Measurements from ENCODE around the gene NABP1. TPM values are rescaled to one million over a fixed set of nuclear protein-coding genes. Genes with fewer than 3 reads are reported as not detected.

NABP1 gene
- polyA plus RNA-seq, 2 donors, result 26.8 to 62.5 TPM

DNA sequence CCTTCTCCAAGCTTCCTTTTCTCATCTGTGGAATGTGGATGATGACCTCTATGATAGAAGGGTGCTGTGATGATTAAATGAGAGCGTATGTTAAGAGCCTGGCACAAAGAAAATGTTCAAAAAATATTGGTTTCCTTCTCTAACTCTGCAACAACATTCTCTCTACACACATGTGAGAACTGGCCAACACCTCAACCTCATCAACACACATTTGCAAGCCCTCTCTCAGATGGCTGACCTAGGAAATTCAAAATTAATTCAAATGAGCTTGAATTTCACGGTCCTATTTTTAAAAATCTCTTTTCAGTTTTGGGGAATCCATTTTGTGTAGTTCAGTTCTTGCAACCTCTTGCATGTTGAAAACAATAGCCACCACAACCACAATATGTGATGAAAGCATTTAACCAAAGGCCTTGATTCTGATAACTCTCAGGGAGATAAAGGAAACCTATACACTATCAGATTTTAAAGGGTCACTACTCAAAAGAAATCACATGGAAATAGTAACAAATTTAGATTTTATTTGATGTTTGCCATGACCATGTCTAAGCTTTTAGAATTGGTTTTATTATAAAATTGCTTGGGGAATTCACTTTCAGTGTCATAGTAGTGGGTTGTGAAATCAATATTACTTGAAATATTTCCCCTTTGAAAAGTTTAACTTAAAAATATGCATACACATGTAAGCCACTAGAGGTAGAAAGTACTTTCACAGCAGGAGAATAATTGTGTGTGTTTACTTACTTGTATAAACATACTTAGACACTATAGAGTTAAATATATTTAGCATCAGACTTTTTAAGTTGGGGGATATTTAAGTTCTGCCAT is 16.6 kb upstream of the NABP1 start:
- H3K36me3 ChIP-seq (ENCODE audit: control insufficient read depth in 2 of 2, insufficient read depth in 2 of 2, low read length in 1 of 2), result no peaks in the 10 kb centered on the region
- no peaks in the 10 kb centered on the region for H3K9me3 ChIP-seq (ENCODE audit: control insufficient read depth in 2 of 2, insufficient read depth in 1 of 2, low read depth in 1 of 2, low read length in 1 of 2)
- 81 to 93% methylated on average over 2 of the region's 2 CpGs for WGBS, 2 donors
- H3K27me3 ChIP-seq (ENCODE audit: control insufficient read depth in 1 of 2, insufficient read depth in 2 of 2, low read length in 2 of 2), result no peaks in the 10 kb centered on the region
- H3K27ac ChIP-seq (ENCODE audit: low read depth in 2 of 2, low read length in 1 of 2), result no peak overlapping the region
- H3K4me3 ChIP-seq (ENCODE audit: low read depth in 1 of 2, low read length in 2 of 2), result no peak overlapping the region
- H3K4me1 ChIP-seq (ENCODE audit: control insufficient read depth in 2 of 2, insufficient read depth in 2 of 2, low read length in 1 of 2), result no peaks in the 10 kb centered on the region

DNA sequence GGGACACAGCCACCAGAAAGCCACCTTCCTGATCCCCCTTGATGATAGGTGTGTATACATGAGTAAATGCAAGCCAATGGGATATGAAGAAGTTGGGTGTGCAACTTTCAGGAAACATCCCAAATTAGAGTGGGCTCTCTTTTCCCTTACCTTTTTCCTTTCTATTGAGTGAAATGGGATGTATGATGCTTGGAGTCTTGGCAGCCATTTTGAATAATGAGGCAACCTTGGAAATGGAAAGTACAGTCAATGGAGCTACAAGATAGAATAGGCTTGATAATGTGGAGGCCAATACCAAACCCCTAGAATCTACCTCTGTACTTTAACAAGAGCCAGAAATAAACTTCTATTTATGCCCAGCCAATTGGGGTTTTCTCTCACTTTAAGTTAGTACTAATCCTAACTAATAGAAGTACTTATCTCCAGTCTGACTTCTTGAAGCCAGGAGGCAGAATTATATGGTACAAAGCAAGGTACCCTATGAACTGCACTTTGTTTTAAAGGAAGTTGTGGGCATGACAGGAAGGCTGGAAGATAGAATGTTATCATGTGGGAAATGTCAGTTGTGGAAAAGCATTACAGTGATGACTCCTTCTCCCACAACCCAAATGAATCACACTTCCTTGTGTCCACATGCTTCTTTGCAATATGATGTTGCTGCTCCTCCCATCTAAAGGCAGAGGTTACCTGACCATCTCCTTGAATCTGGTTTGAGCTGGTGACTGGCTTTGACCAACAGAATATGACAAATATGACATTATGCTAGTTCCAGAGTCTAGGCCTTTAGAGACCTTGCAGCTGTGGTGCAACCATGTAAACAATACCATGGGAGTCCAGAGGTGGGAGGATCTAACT is 12.9 kb upstream of the NABP1 start:
- H3K4me3 ChIP-seq (ENCODE audit: low read depth in 1 of 2, low read length in 2 of 2), result no peak overlapping the region
- H3K9me3 ChIP-seq (ENCODE audit: control insufficient read depth in 2 of 2, insufficient read depth in 1 of 2, low read depth in 1 of 2, low read length in 1 of 2), result no peaks in the 10 kb centered on the region
- H3K36me3 ChIP-seq (ENCODE audit: control insufficient read depth in 2 of 2, insufficient read depth in 2 of 2, low read length in 1 of 2), result no peaks in the 10 kb centered on the region
- H3K27ac ChIP-seq (ENCODE audit: low read depth in 2 of 2, low read length in 1 of 2), result no peak overlapping the region
- H3K27me3 ChIP-seq (ENCODE audit: control insufficient read depth in 1 of 2, insufficient read depth in 2 of 2, low read length in 2 of 2), result no peaks in the 10 kb centered on the region
- no peaks in the 10 kb centered on the region for H3K4me1 ChIP-seq (ENCODE audit: control insufficient read depth in 2 of 2, insufficient read depth in 2 of 2, low read length in 1 of 2)

DNA sequence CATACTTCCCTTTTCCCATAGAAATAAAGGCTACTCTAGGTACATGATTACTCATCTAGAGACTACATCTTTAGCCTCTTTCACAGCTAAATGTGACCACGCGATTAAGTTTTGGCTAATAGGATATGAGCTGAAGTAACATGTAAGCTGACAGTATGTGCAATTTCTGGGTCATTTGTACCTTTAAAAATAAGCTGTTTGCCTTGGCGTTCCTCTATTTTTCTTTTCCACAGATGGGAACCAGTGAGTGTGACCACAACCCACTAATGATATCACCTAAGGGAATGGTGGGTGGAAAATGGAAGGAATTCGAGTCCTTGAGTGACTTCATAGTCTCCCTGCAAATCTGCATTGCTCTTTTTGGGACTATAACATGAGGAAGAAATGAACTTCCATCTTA is 11.7 kb upstream of the NABP1 start:
- no peak overlapping the region for H3K27ac ChIP-seq (ENCODE audit: low read depth in 2 of 2, low read length in 1 of 2)
- no peaks in the 10 kb centered on the region for H3K9me3 ChIP-seq (ENCODE audit: control insufficient read depth in 2 of 2, insufficient read depth in 1 of 2, low read depth in 1 of 2, low read length in 1 of 2)
- H3K4me3 ChIP-seq (ENCODE audit: low read depth in 1 of 2, low read length in 2 of 2), result no peak overlapping the region
- H3K36me3 ChIP-seq (ENCODE audit: control insufficient read depth in 2 of 2, insufficient read depth in 2 of 2, low read length in 1 of 2), result no peaks in the 10 kb centered on the region
- H3K4me1 ChIP-seq (ENCODE audit: control insufficient read depth in 2 of 2, insufficient read depth in 2 of 2, low read length in 1 of 2), result no peaks in the 10 kb centered on the region
- H3K27me3 ChIP-seq (ENCODE audit: control insufficient read depth in 1 of 2, insufficient read depth in 2 of 2, low read length in 2 of 2), result no peaks in the 10 kb centered on the region
- 79 to 83% methylated on average over 4 of the region's 4 CpGs for WGBS, 2 donors

DNA sequence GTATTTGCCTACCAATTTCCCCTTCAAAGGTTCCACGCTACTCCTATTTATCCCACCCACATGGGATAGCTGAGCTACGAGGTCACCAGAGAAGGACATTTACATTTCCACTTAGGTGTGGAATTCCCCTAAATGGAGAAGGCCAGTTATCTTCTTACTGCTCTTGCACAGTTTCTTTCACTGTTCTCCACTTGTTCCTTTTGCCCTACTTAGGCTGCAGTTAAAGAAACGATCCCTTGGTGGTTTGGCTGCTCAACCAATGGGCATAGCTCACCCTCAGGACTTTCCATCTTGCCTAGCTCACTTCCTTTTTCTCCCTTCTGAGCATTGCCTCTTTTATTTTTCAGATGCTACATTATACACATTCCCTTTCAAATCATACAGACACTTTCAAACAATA is 11.2 kb upstream of the NABP1 start:
- no peak overlapping the region for H3K27ac ChIP-seq (ENCODE audit: low read depth in 2 of 2, low read length in 1 of 2)
- no peaks in the 10 kb centered on the region for H3K4me1 ChIP-seq (ENCODE audit: control insufficient read depth in 2 of 2, insufficient read depth in 2 of 2, low read length in 1 of 2)
- no peaks in the 10 kb centered on the region for H3K9me3 ChIP-seq (ENCODE audit: control insufficient read depth in 2 of 2, insufficient read depth in 1 of 2, low read depth in 1 of 2, low read length in 1 of 2)
- WGBS, 2 donors, result 51 to 53% methylated on average over 3 of the region's 3 CpGs
- H3K4me3 ChIP-seq (ENCODE audit: low read depth in 1 of 2, low read length in 2 of 2), result no peak overlapping the region
- no peaks in the 10 kb centered on the region for H3K36me3 ChIP-seq (ENCODE audit: control insufficient read depth in 2 of 2, insufficient read depth in 2 of 2, low read length in 1 of 2)
- no peaks in the 10 kb centered on the region for H3K27me3 ChIP-seq (ENCODE audit: control insufficient read depth in 1 of 2, insufficient read depth in 2 of 2, low read length in 2 of 2)

DNA sequence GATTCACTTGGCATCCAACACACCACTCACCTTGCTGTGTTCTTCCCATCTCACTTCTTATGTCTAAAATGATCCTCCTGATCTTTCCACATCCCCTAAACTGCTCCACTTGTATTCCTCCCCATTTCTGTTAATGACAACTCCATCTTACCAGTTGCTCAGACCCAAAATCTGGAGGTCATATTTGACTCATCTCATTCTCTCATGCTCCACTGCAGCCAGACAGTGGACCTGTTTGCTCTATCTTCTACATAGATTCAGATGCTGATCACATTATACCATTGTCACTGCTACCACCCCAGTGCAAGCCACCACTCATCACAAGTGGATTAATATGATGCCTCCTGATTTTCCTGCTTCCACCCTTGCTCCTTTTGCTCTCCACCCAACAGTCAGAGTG is 7.9 kb upstream of the NABP1 start:
- Histone ChIP-seq H3K36me3 (ENCODE audit: control insufficient read depth in 2 of 2, insufficient read depth in 2 of 2, low read length in 1 of 2) (no peaks in the 10 kb centered on the region), H3K27me3 (ENCODE audit: control insufficient read depth in 1 of 2, insufficient read depth in 2 of 2, low read length in 2 of 2) (no peaks in the 10 kb centered on the region), H3K27ac (ENCODE audit: low read depth in 2 of 2, low read length in 1 of 2) (no peak overlapping the region), H3K4me3 (ENCODE audit: low read depth in 1 of 2, low read length in 2 of 2) (no peak overlapping the region), H3K9me3 (ENCODE audit: control insufficient read depth in 2 of 2, insufficient read depth in 1 of 2, low read depth in 1 of 2, low read length in 1 of 2) (peaks cover 0 to 2% of the 10 kb centered on the region in 2 donors), H3K4me1 (ENCODE audit: control insufficient read depth in 2 of 2, insufficient read depth in 2 of 2, low read length in 1 of 2) (no peaks in the 10 kb centered on the region)

DNA sequence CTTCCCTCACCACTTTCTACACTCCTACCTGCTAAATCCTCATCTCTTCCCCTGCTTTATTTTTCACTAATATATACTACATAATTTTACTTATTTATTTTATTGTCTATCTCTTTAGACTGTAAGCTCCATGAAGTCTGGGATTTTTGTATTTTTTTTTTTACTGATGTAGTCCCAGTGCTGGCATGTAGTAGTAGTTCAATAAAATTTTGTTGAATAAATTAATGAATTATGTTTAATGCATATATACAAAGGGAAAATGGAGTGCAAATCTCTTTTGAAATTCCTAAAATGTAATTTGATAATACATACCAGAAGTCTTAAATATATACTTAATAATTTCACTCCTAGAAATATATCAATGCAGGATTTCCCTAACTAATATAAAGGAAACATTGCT is 7.1 kb upstream of the NABP1 start:
- Histone ChIP-seq H3K4me3 (ENCODE audit: low read depth in 1 of 2, low read length in 2 of 2) (no peak overlapping the region), H3K36me3 (ENCODE audit: control insufficient read depth in 2 of 2, insufficient read depth in 2 of 2, low read length in 1 of 2) (no peaks in the 10 kb centered on the region), H3K27me3 (ENCODE audit: control insufficient read depth in 1 of 2, insufficient read depth in 2 of 2, low read length in 2 of 2) (no peaks in the 10 kb centered on the region), H3K4me1 (ENCODE audit: control insufficient read depth in 2 of 2, insufficient read depth in 2 of 2, low read length in 1 of 2) (no peaks in the 10 kb centered on the region), H3K9me3 (ENCODE audit: control insufficient read depth in 2 of 2, insufficient read depth in 1 of 2, low read depth in 1 of 2, low read length in 1 of 2) (peaks cover 0 to 2% of the 10 kb centered on the region in 2 donors), H3K27ac (ENCODE audit: low read depth in 2 of 2, low read length in 1 of 2) (no peak overlapping the region)

DNA sequence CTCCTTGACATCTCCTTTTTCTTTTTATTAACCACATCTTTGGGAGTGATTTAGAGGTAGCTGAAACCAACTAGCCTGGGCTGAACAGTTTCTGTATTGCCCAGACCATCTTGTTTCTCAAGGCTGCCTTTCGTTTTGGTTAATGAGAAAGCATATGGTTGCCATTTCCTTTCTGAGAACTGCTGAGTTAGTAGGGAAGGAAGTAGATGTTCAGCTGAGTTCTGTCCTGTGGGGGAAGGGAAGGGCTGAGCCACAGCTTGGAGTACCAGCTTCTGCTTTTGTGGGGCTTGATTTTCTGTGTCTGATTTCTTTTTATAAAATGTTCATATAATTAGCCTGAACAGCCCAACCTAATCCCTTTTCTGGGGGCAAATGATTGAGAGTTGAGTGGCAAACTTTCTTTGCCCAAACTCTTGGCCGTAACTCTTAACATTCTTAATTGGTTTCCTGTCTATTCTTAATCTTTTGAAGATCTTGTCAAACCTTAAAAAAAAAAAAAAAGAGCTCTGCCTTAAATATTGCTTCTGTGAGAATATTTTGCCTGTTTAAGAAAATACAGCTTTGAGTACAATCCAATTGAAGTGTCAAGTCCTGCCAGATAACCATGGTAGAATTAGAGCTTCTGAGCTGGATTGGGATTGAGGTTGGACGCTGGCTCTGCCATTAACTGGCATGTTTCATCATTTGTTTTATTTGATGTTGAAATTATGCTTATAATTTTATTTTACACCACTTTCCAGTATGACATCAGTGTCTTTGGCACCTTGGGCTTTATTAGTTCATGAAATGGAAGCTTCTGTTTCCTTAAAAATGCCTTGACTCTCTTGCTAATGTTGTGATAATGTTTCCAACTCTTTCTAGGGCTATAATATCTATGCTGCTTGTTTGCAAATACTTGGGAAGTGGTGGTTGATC is 1.9 kb upstream of the NABP1 start:
- H3K27me3 ChIP-seq (ENCODE audit: control insufficient read depth in 1 of 2, insufficient read depth in 2 of 2, low read length in 2 of 2), result no peaks in the 10 kb centered on the region

DNA sequence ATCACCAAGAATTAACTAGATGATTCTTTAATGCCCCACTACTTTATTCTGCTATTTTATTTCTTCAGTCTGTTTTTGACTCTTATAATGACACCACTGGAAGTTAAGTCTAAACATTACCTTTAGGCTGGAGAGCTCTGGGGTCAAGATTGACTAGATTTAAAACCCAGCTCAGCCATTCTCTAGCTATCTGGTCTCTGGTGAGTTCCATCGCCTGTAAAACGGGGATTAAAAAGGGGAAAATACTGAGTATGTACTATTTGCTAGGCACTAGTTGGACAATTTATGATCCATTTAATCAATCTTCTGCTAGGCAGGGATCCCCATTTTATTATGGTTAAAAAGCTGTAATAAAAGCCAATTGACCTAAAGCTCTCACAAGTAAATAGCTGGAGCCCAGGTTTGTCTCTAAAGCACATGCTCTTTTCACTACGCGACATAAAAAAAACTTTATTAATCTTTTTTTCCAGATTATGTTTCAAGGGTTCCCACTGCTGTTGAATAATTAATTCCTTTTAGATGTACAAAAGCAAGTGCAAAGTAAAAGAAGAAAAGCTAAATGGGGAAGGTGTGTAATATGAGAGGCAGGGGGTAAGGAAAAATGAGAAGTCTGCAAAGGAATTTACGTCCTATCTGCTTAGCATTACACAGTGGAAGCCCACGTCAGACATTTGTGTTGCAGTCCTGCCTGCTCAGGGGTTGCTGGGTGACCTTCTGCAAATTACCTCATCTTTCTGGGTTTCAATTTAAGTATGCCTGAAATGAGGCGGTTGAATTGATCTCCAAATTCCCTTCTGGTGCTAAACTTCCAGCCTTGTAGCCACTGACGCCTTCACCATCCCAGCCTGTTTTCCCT is 918 bp upstream of the NABP1 start:
- Histone ChIP-seq H3K27ac (ENCODE audit: low read depth in 2 of 2, low read length in 1 of 2) (peak overlapping the region; percentile 96 to 98), H3K36me3 (ENCODE audit: control insufficient read depth in 2 of 2, insufficient read depth in 2 of 2, low read length in 1 of 2) (no peaks in the 10 kb centered on the region), H3K4me1 (ENCODE audit: control insufficient read depth in 2 of 2, insufficient read depth in 2 of 2, low read length in 1 of 2) (no peaks in the 10 kb centered on the region), H3K9me3 (ENCODE audit: control insufficient read depth in 2 of 2, insufficient read depth in 1 of 2, low read depth in 1 of 2, low read length in 1 of 2) (peaks cover 0 to 2% of the 10 kb centered on the region in 2 donors), H3K27me3 (ENCODE audit: control insufficient read depth in 1 of 2, insufficient read depth in 2 of 2, low read length in 2 of 2) (no peaks in the 10 kb centered on the region), H3K4me3 (ENCODE audit: low read depth in 1 of 2, low read length in 2 of 2) (peak overlapping the region; percentile 53 to 83)
- 24 to 26% methylated on average over 8 of the region's 8 CpGs for WGBS, 2 donors

More for the DNA sequence above, 1.9 kb upstream of the NABP1 start:
- Histone ChIP-seq H3K4me1 (ENCODE audit: control insufficient read depth in 2 of 2, insufficient read depth in 2 of 2, low read length in 1 of 2) (no peaks in the 10 kb centered on the region), H3K36me3 (ENCODE audit: control insufficient read depth in 2 of 2, insufficient read depth in 2 of 2, low read length in 1 of 2) (no peaks in the 10 kb centered on the region), H3K9me3 (ENCODE audit: control insufficient read depth in 2 of 2, insufficient read depth in 1 of 2, low read depth in 1 of 2, low read length in 1 of 2) (peaks cover 0 to 2% of the 10 kb centered on the region in 2 donors), H3K4me3 (ENCODE audit: low read depth in 1 of 2, low read length in 2 of 2) (no peak overlapping the region), H3K27ac (ENCODE audit: low read depth in 2 of 2, low read length in 1 of 2) (peak overlapping the region; percentile 6 to 45)
- 65% methylated on average over 3 of the region's 3 CpGs for WGBS, 2 donors
